GM19452 (cell line): Measurements from ENCODE around the gene RASA3.

Experiments used
- ATAC-seq: cut with Tn5 transposase; IDR thresholded peaks from one replicate; pipeline ENCODE4 v1.9.1; 2021; ENCODE audit not compliant: unreplicated experiment

The RASA3 gene

GRCh38 chr13:114057166-114058050, 75.0 kb downstream of the RASA3 start:
- no peak for ATAC-seq

- no peak for ATAC-seq
Measured at GRCh38 chr13:114056205-114057013, 76.0 kb downstream of the RASA3 start.

GRCh38 chr13:114055766-114056165, 76.7 kb downstream of the RASA3 start:
- no peak for ATAC-seq

- no peak for ATAC-seq
Measured at GRCh38 chr13:114054830-114055439, 77.5 kb downstream of the RASA3 start.

GRCh38 chr13:114054264-114054663, 78.2 kb downstream of the RASA3 start:
- no peak for ATAC-seq

- no peak for ATAC-seq
Measured at GRCh38 chr13:114053026-114053425, 79.4 kb downstream of the RASA3 start.

GRCh38 chr13:114050536-114051450, 81.6 kb downstream of the RASA3 start:
- ATAC-seq, result no peak

- ATAC-seq, result no peak
Measured at GRCh38 chr13:114049626-114050101, 82.8 kb downstream of the RASA3 start.

GRCh38 chr13:114049026-114049425, 83.4 kb downstream of the RASA3 start:
- ATAC-seq, result peak; percentile 64

GRCh38 chr13:114048443-114048842, 84.0 kb downstream of the RASA3 start:
- peak; percentile 10 for ATAC-seq

- ATAC-seq, result no peak
Measured at GRCh38 chr13:114047358-114047881, 85.0 kb downstream of the RASA3 start.

GRCh38 chr13:114046431-114046975, 85.9 kb downstream of the RASA3 start:
- no peak for ATAC-seq

- ATAC-seq, result no peak
Measured at GRCh38 chr13:114045113-114045735, 87.2 kb downstream of the RASA3 start.

GRCh38 chr13:114044486-114044885, 87.9 kb downstream of the RASA3 start:
- no peak for ATAC-seq

GRCh38 chr13:114043421-114044053, 88.9 kb downstream of the RASA3 start:
- ATAC-seq, result no peak

- ATAC-seq, result no peak
Measured at GRCh38 chr13:114042066-114042815, 90.2 kb downstream of the RASA3 start.

- no peak for ATAC-seq
Measured at GRCh38 chr13:114041493-114041892, 90.9 kb downstream of the RASA3 start.

- ATAC-seq, result no peak
Measured at GRCh38 chr13:114039471-114040141, 92.8 kb downstream of the RASA3 start.
